A673 (cell line): Measurements from ENCODE around the gene GRAMD2B. TPM values are rescaled to one million over a fixed set of nuclear protein-coding genes. Genes with fewer than 3 reads are reported as not detected.

Experiments used
- BruUV-seq: library from RNA; stranded (reverse); fragments of 400-500 nt; replicated peaks from 2 replicates; lab custom pipeline; 2021; lab: Mats Ljungman, UMichigan
- CTCF ChIA-PET: fragments of 300-600 bp; sonication (Branson Sonifier 250); formaldehyde crosslinking; loops from one replicate; lab custom pipeline; 2022; ENCODE audit warnings: antibody characterized with exemption; lab: Charles Lee
- POLR2A ChIA-PET: fragments of 300-600 bp; sonication (Branson Sonifier 250); formaldehyde crosslinking; loops from one replicate; lab custom pipeline; 2022; ENCODE audit warnings: antibody characterized with exemption; ENCODE audit not compliant: low non-redundant PET; lab: Charles Lee
- DNase-seq: peaks from one replicate; pipeline ENCODE4 v3.0.0-alpha.2; 2015; ENCODE audit warnings: low spot score
- H3K27ac ChIP-seq: fragments of 200-600 bp; sonication (generic); 2 replicates; pipeline ENCODE4 v1.5.1; 2016; ENCODE audit warnings: mixed run types, low read depth, mild to moderate bottlenecking, mixed read lengths, antibody characterized with exemption, low read length; ENCODE audit not compliant: poor library complexity, severe bottlenecking
- H3K27me3 ChIP-seq: fragments of 200-600 bp; sonication (generic); replicated peaks from 2 replicates; pipeline ENCODE4 v1.6.1; 2017; ENCODE audit warnings: mixed run types, low read depth, mild to moderate bottlenecking, mixed read lengths, antibody characterized with exemption, low read length; ENCODE audit not compliant: insufficient read depth, poor library complexity
- H3K36me3 ChIP-seq: fragments of 200-600 bp; sonication (generic); 2 replicates; pipeline ENCODE4 v1.6.1; 2016; ENCODE audit warnings: mixed run types, mild to moderate bottlenecking, mixed read lengths, antibody characterized with exemption, low read length; ENCODE audit not compliant: insufficient read depth, poor library complexity, severe bottlenecking
- H3K4me1 ChIP-seq: fragments of 200-600 bp; sonication (generic); 2 replicates; pipeline ENCODE4 v1.6.1; 2017; ENCODE audit warnings: mixed run types, mild to moderate bottlenecking, mixed read lengths, antibody characterized with exemption, low read length; ENCODE audit not compliant: insufficient read depth, poor library complexity, severe bottlenecking
- H3K4me3 ChIP-seq: fragments of 200-600 bp; sonication (generic); 2 replicates; pipeline ENCODE4 v1.5.1; 2016; ENCODE audit warnings: low read depth, mixed run types, mild to moderate bottlenecking, mixed read lengths, low read length; ENCODE audit not compliant: poor library complexity, severe bottlenecking
- H3K9me3 ChIP-seq: fragments of 200-600 bp; sonication (generic); 2 replicates; pipeline ENCODE4 v1.6.1; 2016; ENCODE audit warnings: mixed run types, low read depth, mild to moderate bottlenecking, mixed read lengths, antibody characterized with exemption, low read length; ENCODE audit not compliant: poor library complexity, severe bottlenecking
- EZH2 ChIP-seq: fragments of 200-600 bp; sonication (generic); IDR thresholded peaks from 2 replicates; pipeline ENCODE4 v1.6.1; 2017; ENCODE audit warnings: borderline replicate concordance, low read depth, mild to moderate bottlenecking, mixed read lengths, antibody characterized with exemption, low read length; ENCODE audit not compliant: poor library complexity, severe bottlenecking
- intact Hi-C: fragments of 100-400 bp; cut with micrococcal nuclease; formaldehyde crosslinking; loops from one replicate; pipeline ENCODE4 v1.10.0; 2022; ENCODE audit not compliant: unreplicated experiment
- total RNA-seq: library from RNA; stranded (reverse); gene quantifications from 2 replicates; pipeline ENCODE4 v1.2.3, GENCODE V29; 2021
- TF ChIP-seq, protein P1 (sequence below): fragments of 300-800, 200-600 bp; sonication (generic); conservative IDR thresholded peaks from 2 replicates; pipeline ENCODE4 v1.5.1; 2017; ENCODE audit warnings: low read depth, mild to moderate bottlenecking, antibody characterized with exemption, low read length, moderate library complexity, mixed read lengths

Gene GRAMD2B
- total RNA-seq, 1 experiment from 2014 or later: 2.6 TPM

DNA sequence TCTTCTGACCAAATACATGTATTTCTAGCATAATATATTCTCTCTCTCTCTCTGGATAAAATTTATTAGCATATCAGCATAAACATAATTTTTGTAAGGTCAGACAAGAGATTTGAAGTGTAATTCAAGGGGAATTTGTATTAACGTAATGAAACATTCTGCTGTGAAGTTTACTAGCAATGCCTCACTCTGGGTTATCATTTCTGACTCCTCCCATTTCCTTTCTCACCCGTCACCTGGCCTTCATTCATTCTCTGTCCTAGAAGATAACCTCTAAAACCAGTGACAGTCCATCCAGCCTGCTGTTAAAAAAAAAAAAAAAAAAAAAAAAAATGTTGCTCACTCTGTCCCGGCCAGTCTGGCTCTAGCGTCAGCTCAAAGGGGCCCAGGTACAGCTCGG is 27.1 kb downstream of the GRAMD2B start:
- ChIA-PET CTCF (no interaction called here), POLR2A (no interaction called here)
- Histone ChIP-seq H3K4me3 (no peak overlapping the region), H3K27ac (no peak overlapping the region), H3K9me3 (no peaks in the 10 kb centered on the region), H3K4me1 (no peaks in the 10 kb centered on the region), H3K36me3 (no peaks in the 10 kb centered on the region), H3K27me3 (no peaks in the 10 kb centered on the region)
- no peak for DNase-seq
- intact Hi-C loops: no loop called here
- no TSS peak for BruUV-seq
- TF ChIP-seq, protein P1, sequence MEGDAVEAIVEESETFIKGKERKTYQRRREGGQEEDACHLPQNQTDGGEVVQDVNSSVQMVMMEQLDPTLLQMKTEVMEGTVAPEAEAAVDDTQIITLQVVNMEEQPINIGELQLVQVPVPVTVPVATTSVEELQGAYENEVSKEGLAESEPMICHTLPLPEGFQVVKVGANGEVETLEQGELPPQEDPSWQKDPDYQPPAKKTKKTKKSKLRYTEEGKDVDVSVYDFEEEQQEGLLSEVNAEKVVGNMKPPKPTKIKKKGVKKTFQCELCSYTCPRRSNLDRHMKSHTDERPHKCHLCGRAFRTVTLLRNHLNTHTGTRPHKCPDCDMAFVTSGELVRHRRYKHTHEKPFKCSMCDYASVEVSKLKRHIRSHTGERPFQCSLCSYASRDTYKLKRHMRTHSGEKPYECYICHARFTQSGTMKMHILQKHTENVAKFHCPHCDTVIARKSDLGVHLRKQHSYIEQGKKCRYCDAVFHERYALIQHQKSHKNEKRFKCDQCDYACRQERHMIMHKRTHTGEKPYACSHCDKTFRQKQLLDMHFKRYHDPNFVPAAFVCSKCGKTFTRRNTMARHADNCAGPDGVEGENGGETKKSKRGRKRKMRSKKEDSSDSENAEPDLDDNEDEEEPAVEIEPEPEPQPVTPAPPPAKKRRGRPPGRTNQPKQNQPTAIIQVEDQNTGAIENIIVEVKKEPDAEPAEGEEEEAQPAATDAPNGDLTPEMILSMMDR: no peak
- no peak for TF ChIP-seq EZH2

DNA sequence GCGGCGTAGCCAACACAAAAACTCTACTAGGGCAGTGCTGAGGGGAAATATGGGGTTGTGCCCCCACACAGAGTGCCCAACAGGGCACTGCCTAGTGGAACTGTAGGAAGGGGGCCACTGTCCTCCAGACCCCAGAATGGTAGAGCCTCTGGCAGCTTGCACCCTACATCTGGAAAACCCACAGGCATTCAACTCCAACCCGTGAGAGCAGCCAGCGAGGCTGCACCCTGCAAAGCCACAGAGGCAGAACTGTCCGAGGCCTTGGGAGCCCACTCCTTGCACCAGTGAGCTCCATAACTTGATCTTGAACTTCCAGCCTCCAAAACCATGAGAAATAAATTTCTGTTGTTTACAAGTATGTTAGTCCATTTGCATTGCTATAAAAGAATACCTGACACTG is 27.7 kb downstream of the GRAMD2B start:
- Histone ChIP-seq H3K27me3 (no peaks in the 10 kb centered on the region), H3K36me3 (no peaks in the 10 kb centered on the region), H3K4me1 (no peaks in the 10 kb centered on the region), H3K9me3 (no peaks in the 10 kb centered on the region), H3K4me3 (no peak overlapping the region), H3K27ac (no peak overlapping the region)
- POLR2A ChIA-PET: no interaction called here
- TF ChIP-seq, protein P1: no peak
- no peak for TF ChIP-seq EZH2
- no TSS peak for BruUV-seq
- CTCF ChIA-PET: no interaction called here
- intact Hi-C loops: no loop called here
- DNase-seq: no peak

DNA sequence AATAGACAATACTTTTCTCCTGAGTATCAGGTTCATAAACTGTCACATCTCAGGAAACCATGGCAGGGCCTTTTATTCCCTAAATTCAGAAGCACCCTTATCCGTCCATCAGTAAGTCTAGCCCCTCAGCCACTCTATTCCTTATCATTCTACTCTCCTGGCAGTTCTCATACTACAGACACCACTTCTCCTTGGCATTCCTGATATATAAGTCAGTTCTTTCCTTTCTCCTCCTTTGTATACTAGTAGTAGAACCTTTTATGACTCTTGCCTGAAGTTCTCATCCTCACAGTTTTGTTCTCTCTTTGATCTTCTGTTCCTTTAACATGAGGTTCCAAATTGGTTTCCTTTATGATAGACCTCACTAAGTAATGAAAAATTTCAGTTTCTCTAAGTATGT is 29.3 kb downstream of the GRAMD2B start:
- H3K4me3 ChIP-seq: no peak overlapping the region
- H3K27me3 ChIP-seq: no peaks in the 10 kb centered on the region
- no peaks in the 10 kb centered on the region for H3K4me1 ChIP-seq
- POLR2A ChIA-PET: no interaction called here
- no peak for DNase-seq
- CTCF ChIA-PET: no interaction called here
- no peaks in the 10 kb centered on the region for H3K36me3 ChIP-seq
- H3K27ac ChIP-seq: no peak overlapping the region
- H3K9me3 ChIP-seq: no peaks in the 10 kb centered on the region
- intact Hi-C loops: no loop called here
- BruUV-seq: no TSS peak
- TF ChIP-seq, protein P1: no peak
- TF ChIP-seq EZH2: no peak
